ENCODE data around the gene KLHL6.

The KLHL6 gene

DNA sequence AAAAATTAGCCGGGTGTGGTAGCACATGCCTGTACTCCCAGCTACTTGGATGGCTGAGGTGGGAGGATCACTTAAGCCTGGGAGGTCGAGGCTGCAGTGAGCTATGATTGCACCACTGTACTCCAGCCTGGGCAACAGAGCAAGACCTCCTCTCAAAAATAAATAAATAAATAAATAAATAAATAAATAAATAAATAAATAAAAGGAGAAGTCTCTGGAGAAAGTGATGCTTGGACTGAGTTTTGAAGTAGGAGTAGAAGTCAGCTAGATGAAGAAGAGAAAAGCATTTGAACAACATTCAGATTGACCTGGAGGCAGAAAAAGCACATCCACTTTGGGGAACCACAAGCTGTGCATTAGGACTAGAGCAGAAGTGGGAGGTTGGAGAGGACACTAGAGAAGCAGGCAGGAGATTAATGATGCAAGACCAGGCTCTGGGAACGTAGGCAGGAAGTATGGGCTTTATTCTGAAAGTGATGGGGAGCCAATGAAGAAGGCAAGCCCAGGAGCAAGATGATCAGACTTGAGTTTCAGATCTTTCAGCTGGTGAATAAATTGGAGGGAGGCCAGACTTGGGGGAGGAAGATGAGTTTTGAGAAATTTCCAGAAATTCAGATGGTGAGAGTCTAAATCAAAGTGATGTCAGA lies 48.7 kb downstream of the KLHL6 start:
- no peak for DNase-seq (ENCODE audit: low read depth)

DNA sequence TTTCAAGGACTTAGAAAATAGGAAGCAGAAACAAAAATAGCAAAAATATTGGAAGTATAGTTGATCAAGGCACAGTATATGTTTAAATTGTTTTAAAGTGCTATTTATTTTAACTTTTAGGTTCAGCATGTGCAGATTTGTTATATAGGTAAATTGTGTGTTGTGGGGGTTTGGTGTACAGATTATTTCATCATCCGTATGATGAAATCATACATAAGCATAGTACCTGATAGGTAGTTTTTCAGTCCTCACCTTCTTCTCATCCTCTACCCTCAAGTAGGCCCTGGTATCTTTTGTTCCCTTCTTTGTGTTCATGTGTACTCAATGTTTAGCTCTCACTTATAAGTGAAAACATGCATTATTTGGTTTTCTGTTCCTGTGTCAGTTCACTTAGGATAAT lies 50.9 kb downstream of the KLHL6 start:
- DNase-seq (ENCODE audit: low read depth): no peak

DNA sequence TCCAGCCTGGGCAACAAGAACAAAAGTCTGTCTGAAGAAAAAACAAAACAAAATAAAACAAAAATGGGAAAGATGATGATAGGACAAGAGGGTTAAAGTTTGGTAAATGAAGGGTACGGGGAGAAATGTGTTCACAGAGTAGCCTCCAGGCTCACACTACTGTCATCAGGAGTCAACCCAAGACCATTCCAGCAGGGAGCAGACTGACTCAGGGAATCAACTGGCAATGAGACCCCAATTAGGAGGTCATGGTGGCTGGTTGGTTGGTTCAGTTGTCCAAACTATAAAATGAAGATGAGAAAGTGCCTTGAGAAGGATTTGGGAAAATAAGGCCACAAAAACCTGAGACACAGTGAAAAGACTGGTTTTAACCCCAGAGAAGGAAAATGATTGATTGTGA lies 51.8 kb downstream of the KLHL6 start:
- DNase-seq (ENCODE audit: low read depth): no peak

DNA sequence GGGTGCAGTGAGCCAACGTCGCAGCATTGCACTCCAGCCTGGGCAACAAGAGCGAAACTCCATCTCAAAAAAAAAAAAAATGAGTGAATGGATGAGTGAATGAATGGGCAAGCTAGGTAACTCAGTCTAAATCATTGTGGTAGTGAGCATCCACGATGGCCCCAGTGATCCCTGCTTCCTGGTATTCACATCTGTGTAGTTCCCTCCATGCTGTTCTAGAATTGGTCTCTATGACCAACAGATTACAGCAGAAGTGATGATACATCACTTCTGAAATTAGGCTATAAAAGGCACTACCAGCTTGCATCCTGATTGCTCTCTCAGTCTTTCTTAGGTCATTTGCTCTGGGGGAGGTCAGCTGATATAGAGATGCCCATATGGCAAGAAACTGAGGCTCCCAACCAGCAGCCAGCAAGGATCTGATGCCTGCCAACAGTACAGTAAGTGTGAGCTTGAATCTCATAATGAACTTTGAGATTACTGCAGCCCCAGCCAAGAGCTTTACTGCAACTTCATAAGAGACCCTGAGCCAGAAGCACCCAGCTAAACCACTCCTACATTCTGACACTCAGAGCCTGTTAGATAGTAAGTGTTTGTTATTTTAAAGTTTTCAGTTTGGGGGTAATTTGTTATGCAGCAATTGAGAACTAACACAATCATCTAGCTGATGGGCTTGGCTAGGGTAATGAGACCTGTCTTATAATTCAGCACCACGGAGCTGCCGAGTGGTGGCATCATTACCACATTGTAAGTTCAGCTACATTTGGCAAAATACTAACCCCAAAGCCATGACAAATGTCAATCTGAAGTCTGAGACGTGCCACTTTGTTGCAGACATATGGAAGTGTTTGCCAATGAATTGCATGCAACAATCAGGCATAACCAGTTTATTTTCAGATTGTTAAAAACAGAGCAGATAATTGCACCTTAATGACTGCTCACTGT lies 53.0 kb downstream of the KLHL6 start:
- DNase-seq (ENCODE audit: low read depth): no peak

DNA sequence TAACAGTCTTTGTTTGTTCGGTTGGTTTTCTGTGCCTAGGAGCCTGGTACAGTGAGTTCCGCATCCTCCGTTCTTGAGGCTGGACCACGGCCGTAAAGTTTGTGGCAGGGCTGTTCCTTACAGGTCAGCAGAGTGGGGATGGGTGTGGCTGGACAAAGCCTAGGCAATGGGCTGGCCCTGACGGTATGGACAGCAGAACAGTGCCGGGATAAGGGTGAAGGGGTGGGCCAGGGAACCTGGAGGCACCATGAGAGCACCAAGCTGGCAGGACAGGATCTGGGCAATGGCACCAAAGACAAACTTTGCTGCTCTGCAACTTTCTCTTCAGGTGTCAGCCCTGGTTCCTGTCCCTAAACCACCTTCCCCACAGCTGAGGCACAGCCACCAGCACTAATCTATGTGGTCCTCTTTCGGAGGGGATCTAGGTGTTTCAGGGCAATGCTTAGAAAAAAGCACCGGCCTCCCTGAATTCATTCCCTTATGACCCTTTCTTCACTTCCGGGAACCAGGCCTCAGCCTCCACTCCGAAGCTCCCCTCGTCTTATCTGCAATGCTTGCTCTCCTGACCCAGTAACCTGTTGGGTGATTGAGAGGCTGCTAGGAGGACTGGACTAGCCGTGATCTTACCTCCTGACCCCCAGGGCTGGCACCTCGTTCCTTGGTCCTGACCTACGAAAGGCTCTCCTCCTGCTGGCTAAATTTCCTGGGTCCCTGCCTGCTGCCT lies 54.4 kb downstream of the KLHL6 start:
- DNase-seq (ENCODE audit: low read depth): no peak

DNA sequence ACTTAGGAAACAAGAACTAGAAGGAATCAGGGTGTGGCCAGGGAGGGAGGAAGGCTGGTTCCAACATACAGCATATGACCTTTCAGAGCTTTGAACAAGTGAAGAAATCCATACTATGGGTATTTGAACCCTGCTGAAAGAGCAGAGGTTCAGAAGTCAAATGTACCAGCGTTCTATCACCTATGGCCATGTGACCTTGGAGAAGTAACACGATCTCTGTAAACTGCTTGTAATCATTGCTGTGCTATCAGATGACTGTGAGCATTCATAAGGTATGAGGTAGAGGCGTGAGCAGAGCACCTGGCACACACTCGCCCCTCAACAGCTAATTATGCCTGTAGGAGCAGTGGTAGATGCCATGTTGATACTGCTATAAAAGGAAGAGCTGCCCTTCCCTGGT lies 55.2 kb downstream of the KLHL6 start:
- no peak for DNase-seq (ENCODE audit: low read depth)

DNA sequence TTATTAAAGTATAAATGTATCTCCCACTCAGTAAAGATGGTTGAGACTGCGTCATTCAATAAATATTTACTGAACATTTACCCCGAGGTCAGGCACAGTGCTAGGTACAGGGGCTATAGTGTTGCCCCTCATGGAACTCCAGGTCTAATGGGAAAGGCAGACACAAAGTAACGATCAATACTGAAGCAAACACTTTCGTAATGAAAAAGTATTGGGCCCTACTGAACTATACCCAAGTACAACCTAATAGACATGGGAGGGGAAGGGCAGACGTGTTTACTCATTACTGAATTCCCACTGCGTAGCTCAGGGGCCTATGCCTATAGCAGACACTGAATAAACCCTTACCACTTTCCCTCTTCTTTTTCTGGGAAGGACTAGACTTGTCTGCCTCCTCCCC lies 56.9 kb downstream of the KLHL6 start:
- no peak for DNase-seq (ENCODE audit: low read depth)

DNA sequence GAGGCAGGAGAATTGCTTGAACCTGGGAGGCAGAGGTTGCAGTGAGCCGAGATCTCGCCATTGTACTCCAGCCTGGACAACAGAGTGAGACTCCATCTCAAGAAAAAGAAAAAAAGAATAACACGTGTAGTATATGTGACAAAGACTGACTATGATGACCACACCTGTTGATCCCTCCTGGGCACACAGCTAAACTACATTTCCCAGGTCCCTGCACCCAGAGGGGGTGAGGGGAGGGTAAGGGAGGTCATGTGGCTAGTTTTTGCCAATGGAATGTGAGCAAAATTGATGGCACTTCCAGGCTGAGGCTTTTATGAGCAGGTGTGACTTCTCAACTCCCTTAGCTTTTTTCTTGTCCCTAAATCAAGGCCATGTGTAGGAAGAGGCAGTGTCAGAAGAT lies 58.2 kb downstream of the KLHL6 start:
- DNase-seq (ENCODE audit: low read depth): no peak

DNA sequence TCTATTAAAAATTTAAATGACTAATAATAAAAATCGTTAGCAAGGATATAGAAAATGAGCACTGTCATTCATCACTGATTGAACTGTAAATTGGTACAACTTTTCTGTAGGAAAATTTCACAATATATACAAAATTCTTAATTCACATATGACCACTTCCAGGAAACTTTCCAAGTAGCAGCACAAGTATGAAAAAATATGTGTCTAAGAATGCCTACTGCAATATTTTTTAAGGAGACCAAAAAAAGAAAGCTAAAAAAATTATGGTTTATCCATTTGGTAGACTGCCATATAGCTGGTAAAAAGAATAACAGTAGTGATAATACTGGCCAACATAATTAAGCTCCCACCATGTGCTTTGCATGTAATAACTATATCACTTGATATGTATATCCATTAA lies 59.2 kb downstream of the KLHL6 start:
- no peak for DNase-seq (ENCODE audit: low read depth)

DNA sequence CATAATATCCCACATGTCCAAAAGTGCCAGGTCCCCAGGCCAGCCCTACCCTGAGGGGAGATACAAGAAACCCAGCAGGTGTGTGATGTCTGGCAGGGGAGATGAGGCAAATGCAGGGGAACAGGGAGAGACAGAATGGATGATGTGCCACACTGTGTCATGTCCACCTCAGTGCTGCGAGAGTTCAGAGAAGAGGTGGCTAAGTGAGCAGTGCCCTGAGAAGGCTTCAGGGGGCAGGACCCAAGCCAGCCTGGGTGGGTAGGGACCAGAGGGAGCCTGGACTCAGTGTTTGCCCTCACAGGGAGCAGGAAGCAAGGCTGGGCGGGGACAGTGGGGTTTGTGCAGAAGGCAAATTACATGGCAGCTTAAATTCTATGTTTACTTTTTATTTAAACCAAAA lies 61.2 kb downstream of the KLHL6 start:
- no peak for DNase-seq (ENCODE audit: low read depth)

DNA sequence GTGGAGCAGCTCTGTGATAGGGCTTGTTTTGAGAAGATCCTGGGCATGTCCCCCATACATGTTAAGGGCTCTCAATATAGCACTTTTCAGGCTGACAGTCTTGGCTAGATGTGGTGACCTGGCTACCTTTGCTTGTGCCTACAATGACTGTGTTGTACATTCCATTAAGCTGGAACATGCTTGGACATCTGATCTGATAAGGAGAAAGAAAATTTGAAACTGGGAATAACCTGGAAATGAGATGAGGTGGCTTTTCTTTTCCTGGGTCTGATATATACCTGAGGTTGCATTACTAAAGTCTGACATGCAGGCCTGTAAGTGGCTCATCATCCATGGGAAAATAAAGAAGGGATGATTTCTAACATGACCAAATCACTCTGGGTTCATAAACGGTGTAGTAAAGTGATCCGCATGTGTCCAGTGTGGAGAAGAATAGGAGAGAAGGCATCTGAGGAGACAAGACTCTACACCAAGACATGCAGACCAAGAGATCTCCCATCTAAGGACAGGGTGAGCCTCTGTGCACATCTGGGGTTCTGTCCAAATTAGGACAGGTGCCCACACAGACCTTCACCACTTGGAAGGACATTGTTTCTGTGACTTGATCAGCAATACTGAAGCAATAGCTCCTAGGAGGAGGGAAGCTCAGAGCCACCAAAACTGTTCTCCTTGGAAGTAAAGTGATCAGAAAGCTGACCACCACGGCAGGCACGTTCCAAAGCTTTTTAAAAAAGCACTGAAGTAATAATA lies 62.0 kb downstream of the KLHL6 start:
- DNase-seq (ENCODE audit: low read depth): no peak

DNA sequence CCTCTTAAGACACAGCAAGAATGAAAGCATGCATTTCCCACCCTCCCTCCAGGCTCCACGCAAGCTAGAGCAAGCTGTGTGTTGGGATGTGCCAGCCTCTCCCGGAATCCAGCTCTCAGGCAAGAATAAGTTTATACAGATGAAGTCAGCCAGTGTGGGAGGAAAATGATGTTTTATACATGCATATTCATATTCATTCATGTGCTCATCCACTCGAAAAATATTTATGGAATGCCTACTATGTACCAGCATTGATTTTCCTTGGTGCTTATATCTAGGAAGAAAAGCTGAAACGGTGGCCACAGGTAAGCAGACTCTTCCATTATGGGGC lies 62.7 kb downstream of the KLHL6 start:
- no peak for DNase-seq (ENCODE audit: low read depth)

DNA sequence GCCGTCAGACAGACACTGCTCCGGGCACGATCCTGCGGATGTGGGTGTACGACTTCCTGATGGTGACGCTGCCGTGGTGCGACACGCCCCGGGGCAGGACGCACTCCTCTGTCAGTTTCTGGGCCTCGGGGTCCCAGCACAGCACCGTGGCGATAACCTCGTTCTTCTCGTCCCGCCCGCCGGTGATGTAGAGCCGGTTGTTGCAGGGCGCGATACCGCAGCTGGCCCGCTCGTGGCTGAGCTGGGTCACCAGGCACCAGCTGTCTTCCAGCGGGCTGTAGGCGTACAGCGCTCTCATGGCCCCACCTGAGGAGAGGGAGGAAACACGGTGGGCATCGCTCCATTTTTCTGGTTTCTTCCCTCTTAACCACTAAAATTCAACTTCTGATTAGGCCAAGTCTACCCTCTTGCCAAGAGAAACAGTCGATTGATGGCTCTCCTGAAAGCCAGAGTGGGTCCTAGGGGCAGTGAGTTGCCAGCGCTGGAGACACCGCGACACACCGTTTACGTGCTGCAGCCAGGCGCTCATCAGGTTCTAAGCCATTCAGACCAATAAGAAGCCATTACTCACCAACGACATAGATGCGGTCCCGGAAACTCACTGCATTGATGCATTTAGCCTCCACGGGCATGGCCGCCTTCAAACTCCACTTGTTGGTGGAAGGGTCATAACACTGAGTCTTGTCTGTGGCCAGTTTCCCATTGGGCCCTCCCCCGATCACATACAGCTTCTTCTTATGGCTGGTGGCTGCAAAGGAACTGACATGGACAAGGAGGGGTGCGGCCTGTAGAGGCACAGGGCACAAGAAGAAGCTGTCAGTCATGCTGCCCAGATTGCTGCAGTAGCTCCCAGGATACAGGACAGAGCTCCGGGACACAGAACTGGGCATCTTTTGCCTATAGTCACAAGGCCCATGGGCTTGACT lies 63.3 kb downstream of the KLHL6 start:
- DNase-seq (ENCODE audit: low read depth): no peak

DNA sequence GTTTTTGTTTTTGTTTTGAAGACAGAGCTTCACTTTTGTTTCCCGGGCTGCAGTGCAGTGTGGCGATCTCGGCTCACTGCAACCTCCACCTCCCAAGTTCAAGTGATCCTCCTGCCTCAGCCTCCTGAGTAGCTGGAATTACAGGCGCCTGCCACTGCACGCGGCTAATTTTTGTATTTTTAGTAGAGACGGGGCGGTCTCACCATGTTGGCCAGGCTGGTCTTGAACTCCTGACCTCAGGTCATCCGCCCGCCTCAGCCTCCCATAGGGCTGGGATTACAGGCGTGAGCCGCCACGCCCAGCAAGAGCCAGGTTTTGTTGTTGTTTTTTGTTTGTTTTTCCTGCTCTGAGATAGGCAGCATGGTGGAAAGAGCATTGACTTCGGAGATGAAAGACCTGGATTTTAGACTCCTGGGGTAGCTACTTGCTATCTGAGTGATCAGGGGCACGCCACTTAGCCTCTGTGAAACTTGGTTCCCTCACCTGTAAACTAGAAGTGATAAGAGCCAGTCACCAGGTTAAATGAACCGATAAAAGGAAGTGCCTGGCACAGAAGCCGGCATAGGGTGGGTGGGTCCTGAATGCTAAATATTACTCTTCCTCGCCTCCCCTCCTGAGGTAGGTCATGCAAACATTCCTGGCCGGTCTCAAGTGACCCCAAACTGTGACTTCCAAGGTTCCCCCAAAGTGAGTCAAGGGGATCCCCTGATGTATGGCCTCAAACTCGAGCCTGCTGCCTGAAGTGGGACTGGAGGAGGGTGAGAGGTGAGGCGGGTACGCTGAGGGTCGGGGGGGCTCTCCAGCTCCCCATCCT lies 64.2 kb downstream of the KLHL6 start:
- DNase-seq (ENCODE audit: low read depth): no peak

DNA sequence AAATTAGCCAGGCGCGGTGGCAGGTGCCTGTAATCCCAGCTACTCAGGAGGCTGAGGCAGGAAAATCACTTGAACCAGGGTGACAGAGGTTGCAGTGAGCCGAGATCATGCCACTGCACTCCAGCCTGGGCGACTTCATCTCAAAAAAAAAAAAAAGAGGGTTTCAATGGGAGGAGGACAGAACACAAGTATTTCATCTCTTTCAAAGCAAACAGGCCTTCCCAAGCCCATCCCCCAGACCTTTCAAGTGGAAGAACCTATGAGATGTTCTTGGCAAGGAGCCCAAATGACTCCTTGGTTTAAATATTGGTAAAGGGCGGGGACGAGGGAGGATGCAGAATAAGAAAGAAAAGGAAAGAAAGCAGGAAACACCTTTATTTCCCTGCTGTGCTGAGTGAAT lies 64.9 kb downstream of the KLHL6 start:
- no peak for DNase-seq (ENCODE audit: low read depth)

DNA sequence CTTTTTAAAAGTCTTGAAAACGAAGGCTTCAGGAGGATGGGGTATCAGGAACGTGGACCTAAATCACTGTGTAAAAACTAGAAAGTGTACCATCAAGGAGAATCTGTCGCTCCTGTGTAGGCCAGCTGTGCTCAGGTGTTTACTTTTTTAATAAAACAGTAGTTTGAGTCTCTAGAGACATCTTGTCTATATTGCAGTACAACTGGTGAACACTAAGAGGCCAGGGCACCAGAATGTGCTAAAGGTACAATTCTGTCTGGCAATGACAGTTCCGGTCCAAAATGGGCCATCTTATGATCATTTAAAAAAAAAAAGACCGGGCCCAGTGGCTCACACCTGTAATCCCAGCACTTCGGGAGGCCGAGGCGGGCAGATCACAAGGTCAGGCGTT lies 65.3 kb downstream of the KLHL6 start:
- DNase-seq (ENCODE audit: low read depth): no peak

DNA sequence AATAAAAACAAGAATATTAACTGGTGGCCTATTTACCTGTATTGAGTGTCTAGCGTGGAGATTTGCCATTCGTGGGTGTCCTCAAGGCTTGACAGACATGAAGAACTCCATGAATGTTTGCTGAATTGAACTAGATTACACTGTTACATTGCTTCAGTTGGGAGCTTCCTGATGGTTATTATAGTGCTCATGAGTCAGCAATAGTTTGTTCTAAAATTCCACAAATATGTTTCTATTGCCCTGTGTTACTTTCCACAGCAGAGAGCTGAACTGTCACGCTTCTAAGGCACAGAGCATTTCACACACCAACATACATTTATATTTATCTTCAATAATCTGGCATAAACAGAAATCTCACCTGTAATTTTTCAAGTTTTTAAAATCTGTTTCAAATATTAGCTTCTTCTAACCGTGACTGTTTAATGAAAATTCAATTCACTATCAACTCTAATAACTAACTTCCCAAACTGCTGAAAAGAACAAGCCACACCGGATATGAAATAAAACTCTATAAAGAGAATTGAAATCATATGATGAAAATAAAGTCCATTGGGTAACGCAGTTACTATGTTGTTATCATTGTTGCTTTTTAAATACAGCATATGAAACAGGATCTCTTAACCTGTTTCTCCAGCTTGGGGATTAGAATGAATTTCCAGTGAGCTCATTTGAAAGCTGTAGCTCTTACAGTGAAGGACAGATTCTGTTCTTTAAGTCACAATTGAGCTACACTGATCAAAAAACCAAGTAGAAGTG lies 65.9 kb downstream of the KLHL6 start:
- DNase-seq (ENCODE audit: low read depth): no peak

DNA sequence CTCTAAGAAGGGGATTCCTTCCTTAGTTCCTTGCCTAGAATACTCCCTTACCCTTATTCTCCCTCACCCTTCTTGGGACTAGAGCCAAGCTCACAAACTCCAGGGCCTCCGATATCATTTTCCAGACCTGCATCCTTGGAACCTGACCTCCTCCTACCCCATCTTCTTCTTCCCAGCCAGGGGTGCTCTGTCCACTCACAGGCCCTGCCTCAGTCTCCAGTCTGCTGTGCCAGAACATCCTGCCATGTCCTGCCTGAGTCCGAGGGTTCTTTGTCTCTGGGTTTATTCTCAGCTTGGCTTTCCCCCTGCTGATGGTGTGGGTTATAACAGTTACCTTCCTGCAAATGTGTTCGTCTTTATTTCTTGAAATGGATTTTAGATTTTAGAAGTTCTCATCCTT lies 67.2 kb downstream of the KLHL6 start:
- no peak for DNase-seq (ENCODE audit: low read depth)

DNA sequence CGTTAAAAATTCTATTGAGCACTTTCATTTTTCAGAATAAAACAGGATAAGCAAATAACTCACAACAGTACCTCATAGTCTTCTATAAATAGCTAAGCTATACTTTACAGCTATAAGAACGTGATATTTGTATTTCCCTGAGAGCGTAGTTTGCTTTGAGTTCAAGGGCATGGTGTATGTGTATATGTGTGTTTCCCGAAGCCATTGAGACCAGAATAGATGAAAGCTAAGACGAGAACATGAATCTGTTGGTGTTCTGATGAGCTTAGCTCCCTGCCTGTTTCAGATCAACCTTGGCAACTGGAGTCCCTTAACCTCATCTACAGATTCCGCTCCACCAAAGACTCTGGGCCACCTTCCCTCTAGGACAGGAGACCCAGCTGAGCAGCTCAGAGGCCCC lies 67.6 kb downstream of the KLHL6 start:
- no peak for DNase-seq (ENCODE audit: low read depth)

DNA sequence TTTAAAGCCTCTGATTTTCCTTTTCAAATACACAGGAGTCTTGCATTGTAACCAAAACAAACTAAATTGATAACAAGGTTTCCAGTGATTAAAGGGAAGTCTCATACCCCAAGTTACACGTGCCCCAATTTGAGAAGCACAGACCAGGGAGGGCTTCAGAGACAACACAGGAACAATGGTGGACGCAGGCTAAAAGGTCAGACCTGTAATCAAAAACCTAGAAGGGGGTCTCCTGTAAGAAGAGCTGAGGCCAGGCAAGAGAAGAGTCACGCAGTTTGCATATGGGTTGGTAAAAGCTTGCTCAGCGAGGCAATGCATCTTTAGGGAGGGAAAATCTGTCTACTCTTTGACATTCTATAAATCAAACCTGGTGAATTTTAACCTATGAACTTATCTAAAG lies 68.5 kb downstream of the KLHL6 start:
- no peak for DNase-seq (ENCODE audit: low read depth)

Measured in stimulated activated CD8-positive, alpha-beta memory T cell treated with anti-CD3 and anti-CD28 coated beads, Interleukin-15, amount 100 ng/mL, for 24 hours (primary cell).